Breast epithelium (tissue), 3 donors: ENCODE measurements around the gene FEZF2.

Experiments
- CTCF ChIP-seq, 3 donors: fragments of 450-650 bp; IDR thresholded peaks; one replicate each; pipeline ENCODE4 v1.5.1; 2016 to 2017; ENCODE audit warnings: antibody characterized with exemption in 3 of 3, mild to moderate bottlenecking in 3 of 3, moderate library complexity in 3 of 3
- POLR2A ChIP-seq: fragments of 450-650 bp; IDR thresholded peaks from one replicate; pipeline ENCODE4 v1.6.1; 2016; ENCODE audit warnings: antibody characterized with exemption, mild to moderate bottlenecking, moderate library complexity

- TF ChIP-seq POLR2A (no peak), CTCF (IDR thresholded peaks at IDR 0.05) (no peak)
These were observed 1.2 kb upstream of the FEZF2 start for GRCh38 chr3:62374341-62375218.
